H1 (cell line): ENCODE measurements around the gene KRT14. TPM values are rescaled to one million over a fixed set of nuclear protein-coding genes. Genes with fewer than 3 reads are reported as not detected.

Experiments
- CTCF ChIA-PET: fragments of 300-600 bp; sonication (Branson Sonifier 250); formaldehyde crosslinking; loops from one replicate; lab custom pipeline; 2021; ENCODE audit not compliant: partially characterized antibody; lab: Charles Lee
- POLR2A ChIA-PET: fragments of 300-600 bp; sonication (Branson Sonifier 250); formaldehyde crosslinking; loops from one replicate; lab custom pipeline; 2021; ENCODE audit warnings: inconsistent platforms; ENCODE audit not compliant: partially characterized antibody; lab: Charles Lee
- DNase-seq, 2 experiments: peaks; one replicate each; pipeline versions ENCODE4 v3.0.0 to v3.0.0-alpha.2; 2010 to 2022; ENCODE audit warnings: low spot score in 2 of 2, low read depth in 1 of 2, mixed read lengths in 1 of 2
- FAIRE-seq: peaks from 2 replicates; lab custom pipeline; 2011; peaks lifted over from hg19 to GRCh38; lab: Jason Lieb, UNC
- H2AFZ ChIP-seq: 2 replicates; pipeline ENCODE4 v1.8.1; 2012; ENCODE audit warnings: low read length, inconsistent platforms
- H2AK5ac ChIP-seq: 2 replicates; pipeline ENCODE4 v1.6.1; 2013; ENCODE audit warnings: low read depth, low read length
- H2BK120ac ChIP-seq: replicated peaks from 2 replicates; pipeline ENCODE3; 2013; ENCODE audit warnings: low read depth, low read length, inconsistent platforms
- H2BK12ac ChIP-seq: 2 replicates; pipeline ENCODE4 v1.6.1; 2013; ENCODE audit warnings: low read depth, low read length
- H2BK15ac ChIP-seq: 2 replicates; pipeline ENCODE4 v1.6.1; 2013; ENCODE audit warnings: low read length
- H2BK20ac ChIP-seq: 2 replicates; pipeline ENCODE4 v1.6.1; 2013; ENCODE audit warnings: low read length
- H2BK5ac ChIP-seq: 2 replicates; pipeline ENCODE4 v1.6.1; 2013; ENCODE audit warnings: low read depth, low read length
- H3K14ac ChIP-seq: 2 replicates; pipeline ENCODE4 v1.6.1; 2013; ENCODE audit warnings: inconsistent platforms; ENCODE audit not compliant: insufficient read length
- H3K18ac ChIP-seq: 2 replicates; pipeline ENCODE4 v1.6.1; 2013; ENCODE audit warnings: low read length; ENCODE audit errors: extremely low read depth
- H3K23ac ChIP-seq: 2 replicates; pipeline ENCODE4 v1.6.1; 2013; ENCODE audit warnings: inconsistent platforms; ENCODE audit not compliant: insufficient read length
- H3K23me2 ChIP-seq: 2 replicates; pipeline ENCODE4 v1.6.1; 2013; ENCODE audit warnings: low read depth, low read length
- H3K27ac ChIP-seq: 2 replicates; pipeline ENCODE4 v1.6.1; 2011; ENCODE audit warnings: low read depth, low read length, inconsistent platforms
- H3K27me3 ChIP-seq, 4 experiments: replicated peaks in 1 of 4; 1 replicate in 1 of 4; 2 replicates in 3 of 4; pipeline versions ENCODE4 v1.6.1 to v1.8.1; 2011 to 2013; ENCODE audit warnings: low read length in 3 of 4, mild to moderate bottlenecking in 3 of 4, inconsistent platforms in 2 of 4, mixed read lengths in 2 of 4, moderate library complexity in 1 of 4; ENCODE audit not compliant: control insufficient read depth in 3 of 4, insufficient read depth in 3 of 4; ENCODE audit errors: extremely low read depth in 1 of 4
- H3K36me3 ChIP-seq, 4 experiments: 2 replicates each; pipeline versions ENCODE4 v1.6.1 to v1.8.1; 2011 to 2013; ENCODE audit warnings: mild to moderate bottlenecking in 4 of 4, low read length in 3 of 4, moderate library complexity in 2 of 4, control low read depth in 1 of 4, inconsistent platforms in 1 of 4; ENCODE audit not compliant: insufficient read depth in 4 of 4, control insufficient read depth in 2 of 4
- H3K4ac ChIP-seq: replicated peaks from 2 replicates; pipeline ENCODE3; 2013; ENCODE audit warnings: low read length, low read depth, mixed read lengths, inconsistent platforms; ENCODE audit not compliant: insufficient read length
- H3K4me1 ChIP-seq, 4 experiments: replicated peaks in 1 of 4; 1 replicate in 1 of 4; 2 replicates in 3 of 4; pipeline versions ENCODE4 v1.6.1 to v1.8.1; 2011 to 2013; ENCODE audit warnings: low read length in 3 of 4, inconsistent platforms in 2 of 4, mixed read lengths in 1 of 4; ENCODE audit not compliant: insufficient read depth in 4 of 4, control insufficient read depth in 3 of 4
- H3K4me2 ChIP-seq, 2 experiments: 2 replicates each; pipeline versions ENCODE4 v1.6.1 to v1.8.1; 2011 to 2013; ENCODE audit warnings: low read depth in 2 of 2, low read length in 2 of 2, control low read depth in 1 of 2, inconsistent platforms in 1 of 2, mild to moderate bottlenecking in 1 of 2; ENCODE audit not compliant: insufficient read depth in 1 of 2
- H3K4me3 ChIP-seq, 4 experiments: fragments of 200-600, 300-600 bp in 1 of 4; sonication (generic), shearing (Covaris generic), sonication (Bioruptor Twin) in 1 of 4; 2 replicates each; pipeline versions ENCODE4 v1.5.1 to v1.8.1; 2011 to 2016; ENCODE audit warnings: low read length in 4 of 4, low read depth in 3 of 4, control low read depth in 2 of 4, inconsistent platforms in 2 of 4, mild to moderate bottlenecking in 2 of 4, mixed read lengths in 1 of 4, moderate library complexity in 1 of 4; ENCODE audit not compliant: insufficient read depth in 2 of 4; ENCODE audit errors: extremely low read depth in 1 of 4
- H3K56ac ChIP-seq: replicated peaks from 2 replicates; pipeline ENCODE3; 2013; ENCODE audit warnings: low read depth, mild to moderate bottlenecking, mixed read lengths, low read length, inconsistent platforms; ENCODE audit not compliant: insufficient read length
- H3K79me1 ChIP-seq: 2 replicates; pipeline ENCODE4 v1.6.1; 2013; ENCODE audit warnings: low read depth, low read length, control low read depth
- H3K79me2 ChIP-seq, 2 experiments: 2 replicates each; pipeline versions ENCODE4 v1.6.1 to v1.8.1; 2012 to 2013; ENCODE audit warnings: low read length in 2 of 2, mild to moderate bottlenecking in 2 of 2, inconsistent platforms in 1 of 2; ENCODE audit not compliant: insufficient read depth in 2 of 2, control insufficient read depth in 1 of 2
- H3K9ac ChIP-seq, 4 experiments: replicated peaks in 1 of 4; 1 replicate in 1 of 4; 2 replicates in 3 of 4; pipeline versions ENCODE4 v1.6.1 to v1.8.1; 2011 to 2013; ENCODE audit warnings: low read depth in 3 of 4, low read length in 3 of 4, control low read depth in 2 of 4, mild to moderate bottlenecking in 2 of 4, moderate library complexity in 2 of 4, inconsistent platforms in 1 of 4; ENCODE audit errors: extremely low read depth in 1 of 4
- H3K9me3 ChIP-seq, 2 experiments: 2 replicates each; pipeline versions ENCODE4 v1.6.1 to v1.8.1; 2012 to 2013; ENCODE audit warnings: mild to moderate bottlenecking in 2 of 2, moderate library complexity in 2 of 2, control low read depth in 1 of 2, inconsistent platforms in 1 of 2, low read depth in 1 of 2, low read length in 1 of 2, mixed read lengths in 1 of 2; ENCODE audit not compliant: insufficient read depth in 2 of 2
- H4K20me1 ChIP-seq, 2 experiments: replicated peaks in 1 of 2; 2 replicates each; pipeline versions ENCODE3 to v1.8.1; 2011 to 2013; ENCODE audit warnings: inconsistent platforms in 2 of 2, low read length in 2 of 2, mild to moderate bottlenecking in 1 of 2; ENCODE audit not compliant: insufficient read depth in 2 of 2, control insufficient read depth in 1 of 2
- H4K5ac ChIP-seq: 2 replicates; pipeline ENCODE4 v1.6.1; 2013; ENCODE audit warnings: low read length, low read depth, mixed read lengths, inconsistent platforms; ENCODE audit not compliant: insufficient read length
- H4K8ac ChIP-seq: 2 replicates; pipeline ENCODE4 v1.8.0; 2013; ENCODE audit warnings: mild to moderate bottlenecking, moderate library complexity, low read length, inconsistent platforms; ENCODE audit not compliant: insufficient read depth; ENCODE audit errors: extremely low read depth
- H4K91ac ChIP-seq: replicated peaks from 2 replicates; pipeline ENCODE3; 2013; ENCODE audit warnings: low read length, mixed read lengths, inconsistent platforms; ENCODE audit not compliant: insufficient read length
- CEBPB ChIP-seq: IDR thresholded peaks from 2 replicates; pipeline ENCODE4 v1.6.1; 2012; ENCODE audit warnings: low read depth, low read length
- CHD1 ChIP-seq: IDR thresholded peaks from 2 replicates; pipeline ENCODE4 v1.6.1; 2012; ENCODE audit warnings: low read depth, low read length, improper control_type of control experiment
- EZH2 ChIP-seq: fragments of 200-600 bp; sonication (generic); IDR thresholded peaks from 2 replicates; pipeline ENCODE4 v1.7.1; 2012; ENCODE audit warnings: low read depth, mild to moderate bottlenecking, moderate library complexity, low read length, inconsistent platforms; ENCODE audit not compliant: severe bottlenecking
- GABPA ChIP-seq: IDR thresholded peaks from 2 replicates; pipeline ENCODE4 v1.6.1; 2011; ENCODE audit warnings: mild to moderate bottlenecking, low read length, moderate library complexity, borderline replicate concordance; ENCODE audit not compliant: insufficient read depth
- GTF2F1 ChIP-seq: IDR thresholded peaks from 2 replicates; pipeline ENCODE4 v1.6.1; 2012; ENCODE audit warnings: low read depth, low read length, improper control_type of control experiment, borderline replicate concordance
- HDAC6 ChIP-seq: IDR thresholded peaks from one replicate; pipeline ENCODE4 v1.7.1; 2012; ENCODE audit warnings: low read depth, mild to moderate bottlenecking, inconsistent platforms, low read length, moderate library complexity
- KDM1A ChIP-seq: fragments of 200-600, 300-600 bp; sonication (generic); IDR thresholded peaks from 2 replicates; pipeline ENCODE4 v1.7.1; 2016; ENCODE audit warnings: mild to moderate bottlenecking, low read length, borderline replicate concordance
- KDM4A ChIP-seq: IDR thresholded peaks from one replicate; pipeline ENCODE4 v1.7.1; 2012; ENCODE audit warnings: low read depth, mild to moderate bottlenecking, moderate library complexity, low read length, inconsistent platforms; ENCODE audit not compliant: severe bottlenecking
- RBBP5 ChIP-seq: IDR thresholded peaks from 2 replicates; pipeline ENCODE4 v1.7.1; 2012; ENCODE audit warnings: low read depth, mild to moderate bottlenecking, inconsistent platforms, low read length, moderate library complexity, borderline replicate concordance
- RXRA ChIP-seq: IDR thresholded peaks from 2 replicates; pipeline ENCODE4 v1.6.1; 2011; ENCODE audit warnings: low read depth, mild to moderate bottlenecking, low read length, moderate library complexity; ENCODE audit not compliant: insufficient read depth
- SP1 ChIP-seq: IDR thresholded peaks from 2 replicates; pipeline ENCODE4 v1.6.1; 2011; ENCODE audit warnings: low read depth, low read length
- TAF1 ChIP-seq: IDR thresholded peaks from 2 replicates; pipeline ENCODE4 v1.6.1; 2011; ENCODE audit warnings: mild to moderate bottlenecking, low read depth, low read length
- TBP ChIP-seq: IDR thresholded peaks from 2 replicates; pipeline ENCODE4 v1.6.1; 2011; ENCODE audit warnings: low read depth, low read length, improper control_type of control experiment
- TEAD4 ChIP-seq: IDR thresholded peaks from 2 replicates; pipeline ENCODE4 v1.6.1; 2012; ENCODE audit warnings: low read depth, low read length, inconsistent platforms, mixed read lengths
- WGBS, 2 experiments: shearing (Covaris generic) in 1 of 2; methylation state at CpG; one replicate each; pipeline versions ENCODE4 v1.1.6 to v1.1.7; 2013 to 2015; ENCODE audit warnings: low lambda C conversion rate in 2 of 2, mixed read lengths in 2 of 2, inconsistent platforms in 1 of 2, low coverage in 1 of 2, missing lambda C conversion rate in 1 of 2; ENCODE audit not compliant: insufficient replicate concordance in 2 of 2, insufficient coverage in 1 of 2, insufficient read length in 1 of 2; ENCODE audit errors: extremely low coverage in 1 of 2, missing lambda C conversion rate in 1 of 2; 5-methylcytosine and 5-hydroxymethylcytosine counted together
- polyA plus RNA-seq, 7 experiments: library from polyadenylated mRNA; depleted of rRNA in 3 of 7; stranded (reverse) in 5 of 7; unstranded in 2 of 7; fragments of >200 nt in 5 of 7; fragments of 200-250 nt in 2 of 7; gene quantifications; 1 replicate in 5 of 7; 2 replicates in 1 of 7; 4 replicates in 1 of 7; pipeline versions ENCODE4 v1.2.1 to v1.2.3, GENCODE V29; 2011 to 2013; ENCODE audit warnings: missing spikeins in 2 of 7, mixed read lengths in 2 of 7
- total RNA-seq: library from RNA; stranded (reverse); fragmentation: NEBNext Ultra II Directional; extraction: Animal tissue kit (Norgen Biotek cat#: 25700); gene quantifications from 2 replicates; pipeline ENCODE4 v1.2.1, GENCODE V29; 2021

Gene KRT14
- total and polyA plus RNA-seq, 2 of the 8 experiments (the other 6 are each of a cell fraction or from before 2014, with no cell fraction given) = 0.35 TPM; not detected in 1

DNA sequence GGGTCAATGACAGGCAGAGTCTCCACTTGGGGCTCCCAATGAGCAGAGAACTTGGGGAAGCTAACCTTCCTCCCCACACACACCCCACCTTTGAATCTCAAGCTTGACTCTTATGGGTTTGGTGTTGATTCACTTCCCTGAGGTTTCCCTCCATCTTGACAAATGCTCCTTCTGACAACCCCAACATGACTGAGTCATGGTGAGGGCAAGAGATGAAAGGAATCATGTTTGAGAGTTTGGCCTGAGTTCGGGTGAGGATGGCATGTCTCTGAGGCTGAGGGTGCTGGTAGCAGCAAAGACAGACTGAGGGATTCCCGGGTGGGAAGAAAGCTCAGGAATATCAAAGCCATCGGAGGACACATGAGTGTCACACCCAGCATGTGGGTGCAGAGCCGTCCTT is 33.5 kb downstream of the KRT14 start:
- no peak overlapping the region for H3K18ac ChIP-seq
- H3K23ac ChIP-seq = no peak overlapping the region
- POLR2A ChIA-PET = interaction anchor here (1.0 to 1.6 kb wide), 3 partner anchors 11 to 137 kb away, joined by 3 to 4 read pairs (median 3); no protein-coding TSS in a partner anchor
- H2AFZ ChIP-seq = no peak overlapping the region
- H4K5ac ChIP-seq = no peak overlapping the region
- CTCF ChIA-PET = interaction anchor here (0.8 to 21.2 kb wide), 9 partner anchors 9 to 934 kb away, joined by 3 to 492 read pairs (median 7); partner anchors contain the start of genes KRT13, KRT35 and KRT36
- H3K14ac ChIP-seq = no peak overlapping the region
- WGBS, 2 experiments = 90% methylated on average over 4 of the region's 4 CpGs; no CpG with 5 or more reads in 1 of the 2 experiments
- H2BK15ac ChIP-seq = no peak overlapping the region
- no peak overlapping the region for H4K91ac ChIP-seq
- H3K9ac ChIP-seq = no peak overlapping the region
- H3K56ac ChIP-seq = no peak overlapping the region
- no peak overlapping the region for H2BK12ac ChIP-seq
- H3K79me2 ChIP-seq = no peaks in the 10 kb centered on the region
- no peaks in the 10 kb centered on the region; the same call in 1 of the 2 replicates for H3K23me2 ChIP-seq
- no peaks in the 10 kb centered on the region for H3K9me3 ChIP-seq
- DNase-seq (no peak), FAIRE-seq (no peak)
- TF ChIP-seq GABPA (no peak), RBBP5 (no peak), TEAD4 (no peak), KDM4A (no peak), TAF1 (no peak), CHD1 (no peak), TBP (no peak), RXRA (no peak), CEBPB (no peak), GTF2F1 (no peak), EZH2 (no peak), KDM1A (no peak), SP1 (no peak), HDAC6 (no peak)
- H4K20me1 ChIP-seq = no peaks in the 10 kb centered on the region
- no peak overlapping the region for H3K4me2 ChIP-seq
- peaks cover 0 to 13% (median 3%) of the 10 kb centered on the region in 4 experiments; a peak in 4 of 7 replicates for H3K4me1 ChIP-seq
- H3K27ac ChIP-seq = no peak overlapping the region
- no peak overlapping the region for H3K4me3 ChIP-seq
- no peak overlapping the region for H2BK20ac ChIP-seq
- no peak overlapping the region for H3K4ac ChIP-seq
- H2BK5ac ChIP-seq = no peak overlapping the region
- H3K79me1 ChIP-seq = no peaks in the 10 kb centered on the region
- no peak overlapping the region for H2BK120ac ChIP-seq
- H4K8ac ChIP-seq = no peak overlapping the region
- H2AK5ac ChIP-seq = no peak overlapping the region
- no peaks in the 10 kb centered on the region for H3K36me3 ChIP-seq
- H3K27me3 ChIP-seq = no peaks in the 10 kb centered on the region; a peak in 2 of 7 replicates
